ENCODE results near the gene NOP58.

DNA sequence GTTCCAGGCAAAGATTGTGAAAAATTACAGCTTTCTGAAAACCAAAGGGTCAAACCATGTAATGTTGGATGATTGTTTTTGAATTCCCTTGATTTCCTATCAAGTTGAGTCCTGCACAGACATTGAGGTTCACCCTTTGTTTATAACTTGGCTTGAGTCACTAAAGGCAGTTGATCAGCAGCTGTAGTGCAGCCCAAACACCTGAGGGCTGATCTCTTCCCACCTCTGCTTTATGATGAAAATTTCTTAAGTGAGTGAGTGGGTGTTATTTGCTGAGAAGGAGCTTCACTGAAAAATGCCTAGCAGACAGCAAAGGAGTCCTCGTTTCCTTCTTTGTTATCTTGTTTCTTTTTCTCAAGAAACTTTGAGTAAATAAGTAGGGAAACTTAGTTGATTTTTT lies 78.6 kb downstream of the NOP58 start:
- TF ChIP-seq POLR2A (IDR thresholded peaks at IDR 0.05) (no peak), CTCF (IDR thresholded peaks at IDR 0.05) (no peak)

Measured in esophagus squamous epithelium (tissue), 4 donors.